Caki2 (cell line): ENCODE results near the gene FBP1. TPM values are rescaled to one million over a fixed set of nuclear protein-coding genes. Genes with fewer than 3 reads are reported as not detected.

Experiments
- DNase-seq: peaks from one replicate; pipeline ENCODE4 v3.0.0-alpha.2; 2015; ENCODE audit warnings: low read depth
- in situ Hi-C: cut with HindIII; loops from 2 replicates; pipeline ENCODE4 v1.10.0; 2016; ENCODE audit warnings: low sequenced_read_pairs, low pct_unique_long_range_greater_than_20kb, mixed read lengths
- total RNA-seq: library from RNA; depleted of rRNA; stranded (reverse); fragments of >200 nt; shearing (Covaris generic); gene quantifications from 2 replicates; pipeline ENCODE4 v1.2.3, GENCODE V29; 2014; ENCODE audit warnings: low replicate concordance; rRNA removed

The FBP1 gene
- total RNA-seq, 1 experiment from 2014 or later = not detected

DNA sequence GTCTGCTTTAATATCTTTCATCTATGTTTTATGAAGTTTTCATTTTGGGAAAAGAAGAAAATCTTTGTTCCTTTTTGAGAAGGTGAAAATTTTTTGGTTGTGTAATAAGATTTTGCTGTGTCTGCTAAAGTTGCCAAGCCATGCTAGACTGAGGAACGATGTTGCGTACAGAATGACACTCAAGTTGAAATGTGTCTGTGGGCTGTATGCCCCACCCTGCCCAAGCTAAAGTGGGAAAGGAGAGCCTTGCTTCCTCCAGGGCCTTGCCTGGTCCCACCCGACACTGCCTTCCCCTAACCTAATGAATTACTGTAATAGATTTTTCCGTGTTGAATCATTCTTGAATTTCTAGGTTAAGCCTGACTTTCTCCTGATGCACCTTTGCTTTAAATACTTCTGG lies 81.9 kb downstream of the FBP1 start:
- no peak for DNase-seq

DNA sequence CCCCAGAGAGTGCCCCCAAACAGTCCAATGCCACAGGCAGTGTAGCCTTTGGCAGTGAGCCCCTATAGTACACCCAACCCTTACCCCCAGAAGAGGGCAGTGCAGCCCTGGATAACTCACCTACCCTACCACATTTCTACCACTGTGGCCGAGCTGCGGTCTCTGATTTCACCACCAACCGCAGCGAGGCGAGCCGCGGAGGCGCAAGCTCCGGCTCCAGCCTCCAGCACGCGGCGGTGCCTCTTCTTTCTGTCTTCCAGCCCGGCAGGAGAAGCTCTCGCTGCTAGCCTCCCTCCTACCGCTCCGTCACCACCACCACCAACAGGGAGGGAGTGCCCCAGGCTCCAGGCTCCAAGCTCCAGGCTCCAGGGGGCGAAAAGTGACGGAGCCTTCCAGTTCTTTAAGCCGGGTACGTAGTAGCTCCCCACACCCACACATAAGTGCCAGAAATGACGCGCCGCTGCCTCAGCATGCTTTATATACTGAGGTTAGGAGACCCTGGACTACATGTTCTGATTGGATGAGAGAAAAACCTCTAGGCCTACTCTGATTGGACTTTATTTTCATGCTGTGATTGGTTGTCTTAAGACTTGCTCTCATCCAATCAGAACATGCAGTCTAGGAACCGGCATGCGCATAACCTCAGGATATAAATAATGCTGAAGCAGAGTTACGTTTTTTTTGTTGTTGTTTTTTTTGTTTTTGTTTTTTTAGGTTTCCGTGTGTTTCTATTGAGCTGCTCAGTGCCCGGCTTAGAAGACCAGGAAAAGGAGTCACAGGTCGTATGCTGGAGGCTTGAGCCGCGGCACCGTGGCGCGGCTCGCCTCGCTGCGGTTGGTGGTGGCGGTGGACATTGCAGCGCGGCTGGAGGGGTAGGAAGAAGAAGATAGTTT lies 84.6 kb downstream of the FBP1 start, which contains the start of gene PCAT7:
PCAT7 (plus strand) TSS at position 645 of the 893 bp plus-strand sequence.
- in situ Hi-C loops = no loop called here
- DNase-seq = peak; percentile 92

More for the DNA sequence above, 81.9 kb downstream of the FBP1 start:
- in situ Hi-C loops = no loop called here

DNA sequence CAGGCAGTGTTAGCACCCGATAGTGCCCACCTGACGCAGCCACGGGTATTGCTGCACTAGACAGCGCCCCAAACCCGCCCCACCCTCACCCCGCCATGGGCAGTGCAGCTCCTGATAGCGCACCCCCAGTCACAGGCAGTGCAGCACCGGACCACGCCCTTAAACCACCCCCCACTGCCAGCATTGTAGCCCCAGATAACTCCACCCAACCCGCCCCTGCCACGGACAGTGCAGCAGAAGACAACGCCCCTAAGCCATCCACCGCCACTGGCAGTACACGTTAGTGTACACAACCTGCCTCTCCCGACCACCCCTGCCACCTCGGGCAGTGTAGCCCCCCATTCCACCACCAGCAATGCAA lies 85.3 kb downstream of the FBP1 start:
- no peak for DNase-seq
- in situ Hi-C loops = no loop called here

Other genes starting within 250 kb of the FBP1 start
- 1.4 and 5.8 TPM in 2 replicates for gene PCAT7, start 84.4 kb downstream of the FBP1 start, total RNA-seq
- not detected in 2 replicates for gene FBP2, start 45.7 kb downstream of the FBP1 start, total RNA-seq
- 33.1 and 55.5 TPM in 2 replicates for gene AOPEP, start 87.2 kb upstream of the FBP1 start, total RNA-seq